Ishikawa (cell line): ENCODE results near the gene RRAGD.

ENCODE experiments used
- CREB1 ChIP-seq: IDR thresholded peaks from 2 replicates; pipeline ENCODE4 v1.6.1; 2012; ENCODE audit warnings: low read depth
- EGR1 ChIP-seq: IDR thresholded peaks from 2 replicates; pipeline ENCODE4 v1.6.1; 2012
- EP300 ChIP-seq: IDR thresholded peaks from 2 replicates; pipeline ENCODE4 v1.6.1; 2012; ENCODE audit warnings: borderline replicate concordance
- FOXM1 ChIP-seq: IDR thresholded peaks from 2 replicates; pipeline ENCODE4 v1.6.1; 2012; ENCODE audit warnings: low read depth, borderline replicate concordance
- MAX ChIP-seq: IDR thresholded peaks from 2 replicates; pipeline ENCODE4 v1.6.1; 2012
- RAD21 ChIP-seq: IDR thresholded peaks from 2 replicates; pipeline ENCODE4 v1.6.1; 2012; ENCODE audit warnings: low read depth
- REST ChIP-seq: IDR thresholded peaks from 2 replicates; pipeline ENCODE4 v1.6.1; 2012; ENCODE audit warnings: low read depth, mild to moderate bottlenecking
- TAF1 ChIP-seq: IDR thresholded peaks from 2 replicates; pipeline ENCODE4 v1.6.1; 2012; ENCODE audit warnings: low read depth, mild to moderate bottlenecking
- TCF12 ChIP-seq: IDR thresholded peaks from 2 replicates; pipeline ENCODE4 v1.6.1; 2012; ENCODE audit warnings: low read depth
- YY1 ChIP-seq: IDR thresholded peaks from 2 replicates; pipeline ENCODE4 v1.6.1; 2012; ENCODE audit warnings: low read depth

GRCh38 chr6:89443658-89444057, 31.6 kb upstream of the RRAGD start:
- TF ChIP-seq EP300 (no peak), REST (no peak), FOXM1 (no peak), CREB1 (no peak), TCF12 (no peak), EGR1 (no peak), MAX (no peak), TAF1 (no peak), YY1 (no peak), RAD21 (no peak)
